GM21381 (cell line): ENCODE measurements around the gene JTB.
"Not testable (repeated sequence)": the region's sequence is repeated elsewhere in the genome, so short reads cannot be mapped to it uniquely, and the experiment has no call there.

Experiments
- ATAC-seq: cut with Tn5 transposase; IDR thresholded peaks from one replicate; pipeline ENCODE4 v1.9.1; 2021; ENCODE audit warnings: mild to moderate bottlenecking, moderate library complexity; ENCODE audit not compliant: unreplicated experiment

Gene JTB

GRCh38 chr1:153979091-153979490, 1.6 kb upstream of the JTB start:
- ATAC-seq, result not testable (repeated sequence)

- no peak for ATAC-seq
These were observed 918 bp upstream of the JTB start for GRCh38 chr1:153978274-153978909.

DNA sequence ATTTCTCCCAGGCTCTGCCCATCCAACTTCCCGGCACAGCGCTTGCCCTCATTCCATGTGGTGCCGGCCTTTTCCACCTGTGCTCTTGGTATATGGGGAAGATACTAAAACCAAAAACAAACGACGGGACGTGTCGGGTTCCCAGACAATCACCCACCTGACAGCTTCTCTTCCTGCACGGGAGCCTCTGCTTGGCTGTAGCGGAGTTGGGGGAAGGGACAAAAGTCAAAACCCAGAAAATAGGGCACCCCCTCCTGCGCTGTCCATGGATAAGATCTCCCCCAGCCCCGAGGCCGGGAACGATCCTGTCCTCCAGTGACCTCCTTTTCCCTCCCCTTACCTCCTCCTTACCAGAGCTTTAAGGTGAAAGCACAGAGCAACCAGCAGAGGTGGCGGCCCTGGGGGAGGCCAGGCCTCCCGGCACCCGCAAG, 640 bp downstream of the JTB start:
- ATAC-seq, result peak; percentile 7

- no peak for ATAC-seq
These were observed 3.9 kb downstream of the JTB start for GRCh38 chr1:153973525-153973924.

DNA sequence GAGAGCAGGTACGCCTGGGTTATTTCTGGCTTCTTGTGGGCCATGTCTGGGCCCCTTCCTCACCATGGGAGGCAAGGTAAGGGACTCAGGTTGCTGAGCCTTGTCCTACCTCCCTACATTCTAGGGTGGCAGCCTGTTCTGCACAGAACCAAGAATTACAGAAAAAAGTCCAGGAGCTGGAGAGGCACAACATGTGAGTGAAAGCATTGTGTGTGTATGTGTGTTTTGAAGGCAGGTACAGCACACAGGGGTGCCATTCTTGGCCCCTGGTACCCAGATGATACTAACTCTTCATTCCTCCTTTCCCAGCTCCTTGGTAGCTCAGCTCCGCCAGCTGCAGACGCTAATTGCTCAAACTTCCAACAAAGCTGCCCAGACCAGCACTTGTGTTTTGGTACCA, 4.4 kb downstream of the JTB start:
- no peak for ATAC-seq

DNA sequence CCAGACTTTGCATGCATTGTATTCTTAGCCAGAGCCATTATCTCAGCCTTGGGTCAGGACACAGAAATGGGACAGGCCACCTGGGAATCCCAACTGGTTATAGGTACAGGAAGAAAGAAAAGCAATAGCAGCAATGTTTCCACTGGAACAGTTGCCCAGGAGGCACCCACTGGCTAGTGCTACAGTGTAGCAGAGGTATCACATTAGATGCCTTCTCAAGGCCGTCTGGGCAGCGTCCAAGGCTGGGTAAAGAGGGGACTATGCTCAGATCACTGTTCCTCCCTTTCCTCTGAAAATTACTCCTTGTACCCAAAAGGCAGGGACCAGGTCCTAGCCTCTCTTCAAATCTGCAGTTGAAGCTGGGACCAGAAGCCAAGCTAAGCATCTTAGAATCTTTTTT, 7.1 kb downstream of the JTB start:
- no peak for ATAC-seq

GRCh38 chr1:153968972-153969371, 8.5 kb downstream of the JTB start:
- no peak for ATAC-seq

DNA sequence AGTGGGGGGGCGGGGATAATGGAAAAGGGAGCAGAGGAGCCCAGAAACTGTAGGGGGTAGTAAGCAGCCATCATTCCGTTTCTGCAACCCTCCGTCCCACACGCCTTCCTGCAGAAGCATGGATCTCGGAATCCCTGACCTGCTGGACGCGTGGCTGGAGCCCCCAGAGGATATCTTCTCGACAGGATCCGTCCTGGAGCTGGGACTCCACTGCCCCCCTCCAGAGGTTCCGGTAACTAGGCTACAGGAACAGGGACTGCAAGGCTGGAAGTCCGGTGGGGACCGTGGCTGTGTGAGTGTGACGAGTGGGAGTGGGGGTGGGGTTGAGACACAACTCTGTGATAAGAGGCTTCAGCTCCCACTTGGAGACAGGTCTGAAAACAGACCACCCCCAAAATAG, 9.1 kb downstream of the JTB start:
- no peak for ATAC-seq

GRCh38 chr1:153968000-153968363, 9.5 kb downstream of the JTB start:
- no peak for ATAC-seq

GRCh38 chr1:153967107-153967999, 10.1 kb downstream of the JTB start, which contains the start of gene CREB3L4:
Gene CREB3L4, plus strand, starts transcription at chr1:153967902. Its CDS starts 624 bp downstream, at chr1:153968526.
- peak; percentile 65 for ATAC-seq

DNA sequence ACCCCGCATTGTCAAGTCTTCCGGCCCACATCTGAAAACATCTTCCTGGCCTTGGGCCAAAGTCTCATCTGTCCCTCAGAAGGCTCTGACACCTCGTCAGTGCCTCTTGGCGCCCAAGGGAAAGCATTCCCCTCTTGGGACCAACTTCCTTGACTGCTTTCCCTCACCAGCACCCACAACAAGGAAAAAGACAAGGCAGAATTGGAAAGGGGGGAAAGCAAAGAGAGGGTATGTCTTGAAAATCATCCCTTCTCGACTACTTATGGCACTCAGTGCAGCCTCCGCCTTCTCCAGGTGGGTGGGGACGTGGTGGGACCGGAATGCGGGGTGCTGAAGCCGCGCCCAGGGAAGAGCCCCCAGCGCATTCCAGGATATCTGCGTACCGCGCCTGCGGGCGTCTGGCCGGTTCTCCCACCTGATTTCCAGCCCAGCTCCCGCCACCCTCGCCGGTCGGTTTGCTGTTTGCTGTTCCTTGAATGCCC, 13.6 kb downstream of the JTB start:
- no peak for ATAC-seq

DNA sequence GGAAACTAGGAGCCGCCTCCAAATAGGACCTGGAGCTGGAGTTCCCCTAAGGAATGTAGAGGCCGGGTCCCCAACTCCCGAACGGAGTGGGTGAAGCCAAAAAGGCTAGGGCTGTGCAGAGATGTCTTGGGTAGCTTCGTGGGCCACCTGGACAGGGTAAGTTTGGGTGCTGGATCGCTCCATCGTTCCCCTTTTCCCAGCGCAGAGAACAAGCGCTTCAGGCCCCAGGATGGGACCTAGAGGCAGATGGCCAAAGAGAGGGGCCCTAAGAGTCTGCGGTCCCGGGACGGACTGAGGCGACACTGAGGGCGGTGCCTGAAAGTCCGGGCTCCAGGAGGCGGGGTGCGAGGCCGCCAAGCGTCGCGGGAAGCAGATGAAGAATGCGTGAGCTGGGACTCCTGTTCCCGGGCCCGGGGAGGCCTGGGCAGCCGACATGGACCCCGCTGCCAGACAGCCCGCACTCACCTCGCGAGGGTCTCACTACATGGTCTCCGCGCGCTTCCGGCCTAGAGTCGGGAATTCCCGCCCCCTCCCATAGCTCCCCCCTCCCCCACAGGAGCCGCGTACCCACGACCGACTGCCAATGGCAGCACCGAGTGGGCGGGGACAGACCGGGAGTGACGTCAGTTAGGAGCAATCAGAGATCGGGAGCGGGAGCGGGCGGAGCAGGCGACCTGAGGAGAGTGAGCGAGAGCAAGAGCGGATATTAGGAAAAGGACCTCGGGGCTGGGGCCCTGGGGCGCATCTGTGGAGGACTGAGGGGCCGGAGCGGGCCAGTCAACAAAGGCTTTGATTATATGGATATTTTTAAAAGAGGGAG, 14.2 kb downstream of the JTB start, which contains the start of gene SLC39A1:
Gene SLC39A1, minus strand, starts transcription at position 508 of the 820 bp plus-strand sequence. CDS start 822 bp downstream, outside the sequence.
- peak; percentile 50 for ATAC-seq

- no peak for ATAC-seq
These were observed 15.1 kb downstream of the JTB start for GRCh38 chr1:153962088-153963029.

DNA sequence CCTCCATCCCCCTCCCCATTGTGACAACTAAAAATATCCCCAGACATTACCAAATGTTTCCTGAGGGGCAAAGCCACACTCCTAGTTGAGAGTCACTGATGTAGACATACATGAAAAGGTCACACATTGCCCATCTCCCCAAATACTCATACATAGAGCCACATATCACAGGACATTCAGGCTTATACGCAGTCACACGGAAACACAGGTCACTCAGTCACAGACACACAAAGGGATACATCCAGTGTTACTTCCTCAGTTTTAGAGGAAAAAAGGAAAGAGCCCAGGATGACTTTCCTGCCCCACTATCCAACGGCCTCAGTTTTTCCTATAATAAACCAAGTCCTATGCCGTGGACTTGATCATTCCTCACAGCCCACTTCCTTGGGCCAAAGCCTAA, 16.1 kb downstream of the JTB start:
- no peak for ATAC-seq

DNA sequence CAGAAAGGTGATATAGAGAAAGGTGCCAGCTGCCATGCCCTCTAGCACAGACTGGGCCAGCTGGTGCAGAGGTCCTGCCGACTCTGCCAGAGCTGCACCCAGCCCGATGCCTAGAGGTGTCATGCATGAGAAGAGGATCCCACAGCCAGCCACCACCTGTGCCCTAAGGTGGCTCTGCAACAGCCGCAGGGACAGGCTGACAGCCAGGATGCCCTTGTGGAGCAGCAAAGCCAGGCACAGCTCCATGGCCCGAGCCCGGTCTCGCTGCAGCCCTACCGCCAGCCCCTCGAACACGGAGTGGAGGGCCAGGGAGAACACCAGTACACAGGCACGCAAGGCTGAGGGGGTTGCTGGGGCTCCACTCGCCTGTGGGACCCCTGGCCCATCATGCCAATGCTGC, 17.3 kb downstream of the JTB start:
- ATAC-seq, result no peak

- no peak for ATAC-seq
These were observed 18.0 kb downstream of the JTB start for GRCh38 chr1:153959454-153959853.

DNA sequence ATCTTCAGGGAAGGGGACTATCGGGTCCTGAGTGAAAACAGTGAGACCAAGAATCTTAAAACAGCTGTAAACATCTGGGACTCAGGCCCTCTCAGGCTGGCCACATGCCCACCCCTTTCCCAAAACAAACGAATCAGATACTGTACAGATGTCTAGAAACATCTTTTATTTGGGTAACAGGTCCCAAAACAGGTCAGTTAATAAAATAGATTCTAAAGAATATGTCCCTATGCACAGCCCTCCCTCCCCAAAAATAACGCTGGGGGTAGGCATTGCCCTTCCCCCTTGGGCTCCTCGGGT, 18.6 kb downstream of the JTB start:
- no peak for ATAC-seq

DNA sequence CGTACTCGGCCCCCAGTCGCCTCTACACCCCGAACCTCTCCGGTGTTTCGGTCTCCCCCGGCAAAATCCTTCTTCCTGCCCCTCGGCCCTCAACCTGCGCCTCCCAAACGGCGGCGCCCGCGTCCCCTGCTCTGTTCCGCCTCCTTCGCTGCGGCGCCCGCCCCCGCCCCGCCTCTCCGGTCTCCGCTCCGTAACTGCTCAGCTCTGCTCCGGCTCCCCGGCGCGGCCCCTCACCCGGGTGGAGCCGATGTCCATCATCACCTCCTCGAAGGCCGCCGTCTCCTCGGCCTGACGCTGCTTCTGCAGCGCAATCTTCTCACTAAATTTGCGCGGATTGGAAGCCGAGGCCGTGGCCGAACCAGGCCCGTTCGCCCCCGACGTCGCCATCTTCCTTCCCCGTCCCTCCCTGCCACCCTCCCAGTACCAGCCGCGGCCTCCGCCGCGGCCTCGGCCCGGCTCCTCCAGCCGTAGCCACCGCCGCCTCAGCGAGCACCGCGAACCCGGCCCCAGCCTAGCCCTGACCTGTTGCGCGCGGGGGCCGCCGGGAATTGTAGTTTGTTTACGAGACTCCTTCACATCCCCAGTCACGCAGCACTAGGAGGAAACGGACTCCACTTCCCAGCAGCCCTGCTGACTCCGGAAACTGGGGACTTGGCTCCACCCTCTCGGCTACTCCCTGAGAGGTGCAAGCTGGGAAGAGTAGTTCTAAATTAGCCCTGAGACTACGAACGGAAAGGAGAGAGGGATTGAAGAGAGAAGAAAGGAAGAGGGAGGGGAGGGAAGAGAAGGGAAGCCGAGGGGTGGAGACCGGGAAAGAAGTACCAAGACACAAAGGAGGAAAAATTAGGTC, 19.1 kb downstream of the JTB start, which contains the start of gene CRTC2:
Gene CRTC2, minus strand, starts transcription at position 502 of the 850 bp plus-strand sequence. Its CDS starts 115 bp downstream, at position 387.
- peak; percentile 62 for ATAC-seq

DNA sequence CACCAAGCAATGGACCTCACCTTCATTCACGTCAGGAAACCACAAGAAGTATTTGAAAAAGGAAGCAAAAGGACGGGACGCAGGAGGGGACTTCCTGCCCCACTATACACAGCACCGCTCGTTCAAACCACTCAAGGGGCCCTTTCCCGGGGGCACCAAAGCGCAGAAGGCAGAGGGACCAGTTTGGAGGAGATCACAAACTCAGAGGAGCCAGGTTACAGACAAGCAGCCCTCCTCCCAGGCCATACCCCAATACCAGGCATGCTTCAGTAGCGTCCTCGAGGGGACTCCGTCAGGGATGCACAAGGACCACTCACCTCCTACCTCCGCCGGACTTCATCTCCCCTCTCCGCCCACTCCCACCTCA, 19.7 kb downstream of the JTB start:
- peak; percentile 7 for ATAC-seq
